Upper lobe of left lung (tissue), 6 donors: ENCODE measurements around the gene RBP2. TPM values are rescaled to one million over a fixed set of nuclear protein-coding genes. Genes with fewer than 3 reads are reported as not detected.

ENCODE experiments used
- ATAC-seq, 2 donors: fragments of 200-7000 bp; cut with Tn5 transposase; one replicate each; pipeline ENCODE4 v1.9.1; 2022; ENCODE audit warnings: mild to moderate bottlenecking in 2 of 2, moderate library complexity in 2 of 2; ENCODE audit not compliant: low FRiP score in 2 of 2
- DNase-seq, 2 donors: peaks; one replicate each; pipeline ENCODE4 v3.0.0-alpha.2; 2019 to 2020
- H3K27ac ChIP-seq, 4 donors: fragments of 200-600 bp; sonication (generic); one replicate each; pipeline ENCODE4 v1.5.1; 2016 to 2019
- H3K27me3 ChIP-seq, 4 donors: fragments of 200-600 bp; sonication (generic); one replicate each; pipeline ENCODE4 v1.5.1; 2017 to 2019
- H3K36me3 ChIP-seq, 4 donors: fragments of 200-600 bp; sonication (generic); one replicate each; pipeline ENCODE4 v1.5.1; 2016 to 2019
- H3K4me1 ChIP-seq, 4 donors: fragments of 200-600 bp; sonication (generic); one replicate each; pipeline ENCODE4 v1.5.1; 2018 to 2019
- H3K4me3 ChIP-seq, 4 donors: fragments of 200-600 bp; sonication (generic); one replicate each; pipeline ENCODE4 v1.5.1; 2017 to 2019; ENCODE audit warnings: mild to moderate bottlenecking in 2 of 4, moderate library complexity in 1 of 4
- H3K9me3 ChIP-seq, 4 donors: fragments of 200-600 bp; sonication (generic); one replicate each; pipeline ENCODE4 v1.5.1; 2018 to 2019
- CTCF ChIP-seq, 6 experiments: fragments of 450-650 bp in 4 of 6; fragments of 200-600 bp in 2 of 6; sonication (generic) in 2 of 6; IDR thresholded peaks; one replicate each; pipeline ENCODE4 v1.5.1; 2016 to 2019; ENCODE audit warnings: antibody characterized with exemption in 6 of 6
- EP300 ChIP-seq, 4 donors: sonication (generic); formaldehyde crosslinking; IDR thresholded peaks; one replicate each; pipeline ENCODE4 v1.5.1; 2017; ENCODE audit warnings: antibody characterized with exemption in 4 of 4, control low read depth in 2 of 4
- POLR2A ChIP-seq, 4 donors: fragments of 450-650 bp; IDR thresholded peaks; one replicate each; pipeline ENCODE4 v1.5.1; 2016 to 2017; ENCODE audit warnings: antibody characterized with exemption in 4 of 4, mild to moderate bottlenecking in 2 of 4
- POLR2AphosphoS5 ChIP-seq, 2 donors: sonication (generic); formaldehyde crosslinking; IDR thresholded peaks; one replicate each; pipeline ENCODE4 v1.5.1; 2017; ENCODE audit warnings: antibody characterized with exemption in 2 of 2
- WGBS, 2 donors: methylation state at CpG; one replicate each; pipeline ENCODE4 v1.1.5; 2017 to 2018; 5-methylcytosine and 5-hydroxymethylcytosine counted together
- total RNA-seq, 6 donors: library from RNA; depleted of rRNA in 4 of 6; stranded (reverse); fragments of >200 nt in 4 of 6; gene quantifications; one replicate each; pipeline versions ENCODE4 v1.1.0 to v1.2.1, GENCODE V29; 2016 to 2021
- donor health status: DM: no; HTN: no; CAD: no; lungs with moderate emphysema.
- donor health status: DM: no; HTN: yes; CAD: no; lungs with severe emphysema.

Gene RBP2
- total RNA-seq, 6 donors from 2014 or later: 0.64 to 4.4 (median 1.1) TPM; not detected in 2

DNA sequence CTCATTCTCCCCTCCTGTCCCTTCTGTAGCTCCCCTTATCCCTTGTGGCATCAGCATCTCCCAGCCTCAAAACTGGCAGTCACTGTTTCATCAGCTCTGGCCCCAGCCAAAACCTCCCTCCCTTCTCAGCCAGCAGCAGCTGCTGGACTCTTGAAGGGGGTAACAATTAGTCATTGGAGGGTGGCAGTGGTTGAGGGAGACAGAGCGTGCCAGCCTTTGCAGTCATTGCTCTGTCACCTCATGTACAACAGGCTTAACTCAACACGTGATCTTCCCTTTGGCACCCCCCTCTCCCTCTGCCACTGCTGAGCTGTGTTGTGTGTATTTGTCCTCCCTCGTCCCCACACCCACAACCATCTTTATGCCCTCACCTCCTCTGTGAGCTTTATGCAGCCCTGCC is 28.2 kb downstream of the RBP2 start:
- Histone ChIP-seq H3K4me1 (no peaks in the 10 kb centered on the region), H3K27me3 (no peaks in the 10 kb centered on the region), H3K27ac (no peak overlapping the region), H3K4me3 (no peak overlapping the region), H3K9me3 (no peaks in the 10 kb centered on the region), H3K36me3 (no peaks in the 10 kb centered on the region)
- DNase-seq: no peak
- no peak for TF ChIP-seq EP300 (IDR thresholded peaks at IDR 0.05)
- no peak for TF ChIP-seq POLR2A (IDR thresholded peaks at IDR 0.05)
- TF ChIP-seq POLR2AphosphoS5 (IDR thresholded peaks at IDR 0.05): no peak
- TF ChIP-seq CTCF (IDR thresholded peaks at IDR 0.05): no peak
- no peak for ATAC-seq
- 78 to 85% methylated on average over 3 of the region's 3 CpGs for WGBS, 2 donors

GRCh38 chr3:139447486-139447885 is 28.8 kb downstream of the RBP2 start:
- H3K4me1 ChIP-seq: no peaks in the 10 kb centered on the region
- TF ChIP-seq POLR2A (IDR thresholded peaks at IDR 0.05): no peak
- ATAC-seq: no peak
- no peak overlapping the region for H3K27ac ChIP-seq
- H3K9me3 ChIP-seq: no peaks in the 10 kb centered on the region
- H3K27me3 ChIP-seq: no peaks in the 10 kb centered on the region
- no peaks in the 10 kb centered on the region for H3K36me3 ChIP-seq
- no peak overlapping the region for H3K4me3 ChIP-seq
- DNase-seq: no peak

- TF ChIP-seq CTCF (IDR thresholded peaks at IDR 0.05): no peak
- TF ChIP-seq POLR2AphosphoS5 (IDR thresholded peaks at IDR 0.05): no peak
- no peak for TF ChIP-seq EP300 (IDR thresholded peaks at IDR 0.05)
- TF ChIP-seq POLR2A (IDR thresholded peaks at IDR 0.05): no peak
- no peak for DNase-seq
- H3K27ac ChIP-seq: no peak overlapping the region
- no peak for ATAC-seq
- H3K9me3 ChIP-seq: no peaks in the 10 kb centered on the region
- H3K36me3 ChIP-seq: no peaks in the 10 kb centered on the region
- H3K4me3 ChIP-seq: no peak overlapping the region
- WGBS, 2 donors: 87 to 89% methylated on average over 4 of the region's 4 CpGs
- no peaks in the 10 kb centered on the region for H3K4me1 ChIP-seq
- H3K27me3 ChIP-seq: no peaks in the 10 kb centered on the region
These were observed 31.9 kb downstream of the RBP2 start for GRCh38 chr3:139444446-139444845.

GRCh38 chr3:139443186-139443585 is 33.1 kb downstream of the RBP2 start:
- H3K27ac ChIP-seq: no peak overlapping the region
- H3K4me1 ChIP-seq: no peaks in the 10 kb centered on the region
- ATAC-seq (no peak), DNase-seq (no peak)
- no peaks in the 10 kb centered on the region for H3K27me3 ChIP-seq
- no peak overlapping the region for H3K4me3 ChIP-seq
- TF ChIP-seq POLR2A (IDR thresholded peaks at IDR 0.05) (no peak), CTCF (IDR thresholded peaks at IDR 0.05) (no peak), EP300 (IDR thresholded peaks at IDR 0.05) (no peak), POLR2AphosphoS5 (IDR thresholded peaks at IDR 0.05) (no peak)
- no peaks in the 10 kb centered on the region for H3K36me3 ChIP-seq
- 93 to 95% methylated on average over 7 of the region's 7 CpGs for WGBS, 2 donors
- no peaks in the 10 kb centered on the region for H3K9me3 ChIP-seq

DNA sequence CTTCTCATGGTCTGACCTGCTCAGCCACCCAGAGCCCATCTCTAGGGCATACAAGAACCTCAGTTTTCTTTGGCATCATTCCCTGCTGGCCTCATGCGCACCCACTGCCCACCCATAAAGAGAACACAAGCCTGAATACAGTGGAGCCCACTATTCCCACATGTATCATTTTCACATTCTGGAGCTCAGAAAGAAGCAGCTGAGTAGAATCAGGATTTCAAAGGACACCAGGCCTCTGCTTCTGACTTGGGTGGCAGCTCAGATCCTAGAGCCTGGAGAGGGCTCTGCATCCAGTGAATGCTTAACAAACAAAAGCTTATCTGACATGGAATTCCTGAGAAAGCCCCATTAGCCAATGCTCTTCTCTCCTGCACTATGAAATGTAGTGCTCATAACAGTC is 34.7 kb downstream of the RBP2 start:
- DNase-seq (no peak), ATAC-seq (no peak)
- Histone ChIP-seq H3K27me3 (no peaks in the 10 kb centered on the region), H3K9me3 (no peaks in the 10 kb centered on the region), H3K4me1 (no peaks in the 10 kb centered on the region), H3K27ac (no peak overlapping the region), H3K36me3 (no peaks in the 10 kb centered on the region), H3K4me3 (no peak overlapping the region)
- WGBS, 2 donors: 75 to 96% methylated on average over 1 of the region's 1 CpG
- TF ChIP-seq POLR2A (IDR thresholded peaks at IDR 0.05) (no peak), EP300 (IDR thresholded peaks at IDR 0.05) (no peak), POLR2AphosphoS5 (IDR thresholded peaks at IDR 0.05) (no peak), CTCF (IDR thresholded peaks at IDR 0.05) (no peak)
